K562 (cell line): ENCODE measurements around the gene SKIDA1.

ENCODE experiments used
- ETV6 ChIP-seq, 3 experiments: fragments of 150-350 bp in 1 of 3; sonication (generic) in 1 of 3; formaldehyde crosslinking in 1 of 3; IDR thresholded peaks; 2 replicates each; pipeline versions ENCODE4 v1.6.1 to v1.8.0; 2014 to 2022; ENCODE audit warnings: borderline replicate concordance in 2 of 3, low read depth in 2 of 3, antibody characterized with exemption in 1 of 3, low read length in 1 of 3, mild to moderate bottlenecking in 1 of 3, missing genetic modification reagents in 1 of 3
- GABPA ChIP-seq: fragments of 200-800 bp; sonication (Bioruptor generic); conservative IDR thresholded peaks from 2 replicates; pipeline ENCODE4 v1.6.1; 2016; ENCODE audit warnings: low read depth, missing genetic modification characterization, missing compliant biosample characterization
- L3MBTL2 ChIP-seq: fragments of 450-650 bp; IDR thresholded peaks from 2 replicates; pipeline ENCODE4 v1.6.1; 2016; ENCODE audit warnings: mild to moderate bottlenecking, moderate library complexity
- MCM3 ChIP-seq: fragments of 450-650 bp; IDR thresholded peaks from 2 replicates; pipeline ENCODE4 v1.6.1; 2016
- NBN ChIP-seq: fragments of 450-650 bp; IDR thresholded peaks from 2 replicates; pipeline ENCODE4 v1.6.1; 2016; ENCODE audit warnings: low read depth, mild to moderate bottlenecking
- NFATC3 ChIP-seq: fragments of 450-650 bp; IDR thresholded peaks from 2 replicates; pipeline ENCODE4 v1.6.1; 2017; ENCODE audit warnings: mild to moderate bottlenecking
- POLR2A ChIP-seq: fragments of 450-650 bp; conservative IDR thresholded peaks from 2 replicates; pipeline ENCODE4 v1.6.1; 2016
- POLR2AphosphoS5 ChIP-seq: IDR thresholded peaks from 2 replicates; pipeline ENCODE4 v1.6.1; 2011; ENCODE audit warnings: mild to moderate bottlenecking, low read depth, low read length, moderate library complexity; ENCODE audit not compliant: control insufficient read depth, insufficient read depth
- ZBTB8A ChIP-seq: fragments of 450-650 bp; IDR thresholded peaks from 2 replicates; pipeline ENCODE4 v1.6.1; 2018; ENCODE audit warnings: mild to moderate bottlenecking, moderate library complexity; ENCODE audit not compliant: partially characterized antibody
- ZNF23 ChIP-seq: fragments of 250-450 bp; sonication (Bioruptor Pico); IDR thresholded peaks from 2 replicates; pipeline ENCODE4 v1.4.0; 2020; ENCODE audit warnings: mild to moderate bottlenecking
- ZNF431 ChIP-seq: sonication (generic); formaldehyde crosslinking; IDR thresholded peaks from 2 replicates; pipeline ENCODE4 v1.8.0; 2022; ENCODE audit warnings: mild to moderate bottlenecking, missing genetic modification reagents
- TF ChIP-seq, protein P1 (sequence below): sonication (generic); formaldehyde crosslinking; IDR thresholded peaks from 2 replicates; pipeline ENCODE4 v1.9.0; 2022; ENCODE audit warnings: mild to moderate bottlenecking, missing genetic modification reagents

DNA sequence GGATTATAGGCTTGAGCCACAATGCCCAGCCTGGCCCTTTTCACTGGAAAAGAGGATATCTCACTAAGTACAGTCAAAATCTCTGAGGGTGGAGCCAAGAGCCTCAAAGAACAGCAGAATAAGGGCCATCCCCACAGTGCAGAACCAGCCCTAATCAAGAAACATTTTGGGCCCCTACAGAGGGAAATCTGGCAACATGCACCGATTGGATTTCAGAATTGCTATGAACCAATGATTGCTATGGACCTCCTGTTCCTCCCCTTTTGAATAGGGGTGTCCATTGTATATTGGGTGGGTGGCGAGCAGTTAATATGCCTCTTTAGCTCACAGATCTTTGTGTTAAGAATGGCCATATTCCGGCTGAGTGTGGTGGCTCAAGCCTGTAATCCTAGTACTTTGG lies 42.7 kb downstream of the SKIDA1 start:
- TF ChIP-seq POLR2AphosphoS5, result no peak
- TF ChIP-seq ETV6 (IDR thresholded peaks at IDR 0.05; ENCODE audit: borderline replicate concordance in 1 of 2, low read depth in 2 of 2, low read length in 1 of 2), result no peak
- TF ChIP-seq ETV6 (CRISPR knock-in tag; IDR thresholded peaks at IDR 0.05; ENCODE audit: borderline replicate concordance), result no peak
- no peak for TF ChIP-seq L3MBTL2
- TF ChIP-seq POLR2A, result no peak
- TF ChIP-seq ZBTB8A, result no peak
- no peak for TF ChIP-seq MCM3
- no peak for TF ChIP-seq NFATC3
- TF ChIP-seq, protein P1, sequence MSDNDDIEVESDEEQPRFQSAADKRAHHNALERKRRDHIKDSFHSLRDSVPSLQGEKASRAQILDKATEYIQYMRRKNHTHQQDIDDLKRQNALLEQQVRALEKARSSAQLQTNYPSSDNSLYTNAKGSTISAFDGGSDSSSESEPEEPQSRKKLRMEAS (CRISPR knock-in tag), result no peak
- no peak for TF ChIP-seq ZNF431
- no peak for TF ChIP-seq ZNF23 (CRISPR knock-in tag)
- no peak for TF ChIP-seq GABPA
- TF ChIP-seq NBN, result no peak
